Body of pancreas (tissue), 4 donors: Measurements from ENCODE around the gene BDNF. TPM values are rescaled to one million over a fixed set of nuclear protein-coding genes. Genes with fewer than 3 reads are reported as not detected.
A peak's percentile ranks its signal among the peaks of the same experiment; 100 is the strongest.

ENCODE experiments used
- ATAC-seq: fragments of 150-250 bp; one replicate; pipeline ENCODE4 v1.9.1; 2016
- DNase-seq, 4 donors: peaks; one replicate each; pipeline ENCODE4 v3.0.0-alpha.2; 2019
- H3K27ac ChIP-seq, 4 donors: fragments of 200-600 bp; sonication (generic); 1 replicate in 3 of 4; 2 replicates in 1 of 4; pipeline versions ENCODE4 v1.5.1 to v1.6.1; 2016 to 2019; ENCODE audit warnings: mild to moderate bottlenecking in 1 of 4, mixed read lengths in 1 of 4, moderate library complexity in 1 of 4
- H3K27me3 ChIP-seq, 2 donors: fragments of 200-600 bp; sonication (generic); one replicate each; pipeline ENCODE4 v1.6.0; 2016; ENCODE audit warnings: mild to moderate bottlenecking in 1 of 2
- H3K36me3 ChIP-seq, 2 donors: fragments of 200-600 bp; sonication (generic); replicated peaks in 1 of 2; 2 replicates each; pipeline ENCODE4 v1.5.1; 2016; ENCODE audit warnings: low read depth in 2 of 2; ENCODE audit not compliant: insufficient read depth in 1 of 2
- H3K4me1 ChIP-seq: fragments of 200-600 bp; sonication (generic); one replicate; pipeline ENCODE4 v1.6.0; 2016
- H3K4me3 ChIP-seq, 2 donors: fragments of 200-600 bp; sonication (generic); 1 replicate in 1 of 2; 2 replicates in 1 of 2; pipeline ENCODE4 v1.5.1; 2016 to 2019
- H3K9me3 ChIP-seq, 3 donors: fragments of 200-600 bp; sonication (generic); 1 replicate in 2 of 3; 2 replicates in 1 of 3; pipeline ENCODE4 v1.5.1; 2016
- POLR2A ChIP-seq, 3 donors: fragments of 450-650 bp; IDR thresholded peaks; one replicate each; pipeline ENCODE4 v1.6.1; 2016; ENCODE audit warnings: antibody characterized with exemption in 3 of 3, mild to moderate bottlenecking in 2 of 3
- WGBS, 2 donors: methylation state at CpG; one replicate each; pipeline ENCODE4 v1.1.5; 2017; 5-methylcytosine and 5-hydroxymethylcytosine counted together
- intact Hi-C: fragments of 100-400 bp; cut with DNase I; formaldehyde crosslinking; loops from one replicate; pipeline ENCODE4 v1.15.1; 2023
- total RNA-seq, 2 donors: library from RNA; depleted of rRNA; stranded (reverse); fragments of >200 nt; gene quantifications; one replicate each; pipeline ENCODE4 v1.1.0, GENCODE V29; 2016
- TF ChIP-seq, protein P1 (sequence below), 7 experiments: fragments of 450-650 bp in 4 of 7; fragments of 200-600 bp in 3 of 7; sonication (generic) in 3 of 7; IDR thresholded peaks; one replicate each; pipeline ENCODE4 v1.5.1; 2016 to 2019; ENCODE audit warnings: antibody characterized with exemption in 7 of 7

Gene BDNF
- total RNA-seq, 2 donors from 2014 or later = not detected

GRCh38 chr11:27720277-27720830 lies 20.1 kb upstream of the BDNF start:
- Histone ChIP-seq H3K36me3 (no peaks in the 10 kb centered on the region), H3K4me1 (peaks cover 26% of the 10 kb centered on the region), H3K27ac (no peak overlapping the region), H3K9me3 (no peaks in the 10 kb centered on the region), H3K27me3 (peaks cover 6 to 25% of the 10 kb centered on the region in 2 donors), H3K4me3 (no peak overlapping the region)
- ATAC-seq = no peak
- 6 to 12% methylated on average over 11 to 25 of the region's 25 CpGs for WGBS, 2 donors
- peak in 2 of 4 donors; percentile 46 to 52 for DNase-seq
- no peak for TF ChIP-seq POLR2A (IDR thresholded peaks at IDR 0.05)
- TF ChIP-seq, protein P1, sequence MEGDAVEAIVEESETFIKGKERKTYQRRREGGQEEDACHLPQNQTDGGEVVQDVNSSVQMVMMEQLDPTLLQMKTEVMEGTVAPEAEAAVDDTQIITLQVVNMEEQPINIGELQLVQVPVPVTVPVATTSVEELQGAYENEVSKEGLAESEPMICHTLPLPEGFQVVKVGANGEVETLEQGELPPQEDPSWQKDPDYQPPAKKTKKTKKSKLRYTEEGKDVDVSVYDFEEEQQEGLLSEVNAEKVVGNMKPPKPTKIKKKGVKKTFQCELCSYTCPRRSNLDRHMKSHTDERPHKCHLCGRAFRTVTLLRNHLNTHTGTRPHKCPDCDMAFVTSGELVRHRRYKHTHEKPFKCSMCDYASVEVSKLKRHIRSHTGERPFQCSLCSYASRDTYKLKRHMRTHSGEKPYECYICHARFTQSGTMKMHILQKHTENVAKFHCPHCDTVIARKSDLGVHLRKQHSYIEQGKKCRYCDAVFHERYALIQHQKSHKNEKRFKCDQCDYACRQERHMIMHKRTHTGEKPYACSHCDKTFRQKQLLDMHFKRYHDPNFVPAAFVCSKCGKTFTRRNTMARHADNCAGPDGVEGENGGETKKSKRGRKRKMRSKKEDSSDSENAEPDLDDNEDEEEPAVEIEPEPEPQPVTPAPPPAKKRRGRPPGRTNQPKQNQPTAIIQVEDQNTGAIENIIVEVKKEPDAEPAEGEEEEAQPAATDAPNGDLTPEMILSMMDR (IDR thresholded peaks at IDR 0.05) = no peak
- intact Hi-C loops = no loop called here

GRCh38 chr11:27719546-27719925 lies 19.3 kb upstream of the BDNF start:
- H3K36me3 ChIP-seq = no peaks in the 10 kb centered on the region
- no peak overlapping the region for H3K4me3 ChIP-seq

DNA sequence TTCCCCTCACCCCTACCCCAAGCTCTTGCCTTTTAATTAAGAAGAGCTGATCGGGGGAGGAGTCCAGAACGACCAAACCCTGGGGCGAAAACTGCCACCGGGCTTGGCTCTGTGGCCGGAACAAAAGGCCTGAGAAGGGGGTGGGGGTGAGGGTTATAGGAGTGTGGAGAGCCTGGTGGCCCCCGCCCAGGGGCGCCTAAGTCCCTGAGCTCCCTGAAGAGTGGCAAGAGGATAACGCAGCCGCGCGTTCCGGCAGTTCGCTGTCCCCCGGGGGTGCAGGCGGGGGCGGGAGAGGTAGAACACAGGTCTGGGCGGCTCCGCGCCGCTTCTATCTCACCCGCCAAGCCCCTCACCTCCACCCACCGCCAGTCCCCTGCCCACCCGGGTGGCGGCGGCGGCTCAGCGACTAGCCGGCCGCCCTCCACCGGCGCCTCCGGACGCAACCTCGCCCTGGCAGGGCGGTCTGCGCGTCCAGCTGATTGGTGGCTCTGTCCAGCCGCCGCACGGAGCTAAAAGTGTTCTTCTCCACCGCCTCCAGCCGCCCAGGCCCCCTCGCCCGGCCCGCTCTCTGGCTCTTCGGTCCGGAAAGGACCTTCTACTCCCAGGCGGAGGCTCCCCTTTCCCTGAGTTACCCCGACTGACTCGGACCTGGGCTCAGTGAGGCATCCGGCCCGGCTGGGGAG lies 18.7 kb upstream of the BDNF start:
- 1 to 2% methylated on average over 22 to 50 of the region's 52 CpGs for WGBS, 2 donors

More at GRCh38 chr11:27719546-27719925, 19.3 kb upstream of the BDNF start:
- TF ChIP-seq, protein P1 (IDR thresholded peaks at IDR 0.05) = no peak
- TF ChIP-seq POLR2A (IDR thresholded peaks at IDR 0.05) = no peak
- peaks cover 9 to 25% of the 10 kb centered on the region in 2 donors for H3K27me3 ChIP-seq
- H3K27ac ChIP-seq = no peak overlapping the region
- H3K9me3 ChIP-seq = no peaks in the 10 kb centered on the region
- WGBS, 2 donors = 4 to 10% methylated on average over 14 to 16 of the region's 16 CpGs
- DNase-seq (no peak), ATAC-seq (no peak)
- intact Hi-C loops = no loop called here
- peaks cover 26% of the 10 kb centered on the region for H3K4me1 ChIP-seq

GRCh38 chr11:27718346-27718862 lies 18.1 kb upstream of the BDNF start:
- Histone ChIP-seq H3K27ac (no peak overlapping the region), H3K9me3 (no peaks in the 10 kb centered on the region), H3K4me1 (peaks cover 26% of the 10 kb centered on the region), H3K27me3 (peaks cover 10 to 25% of the 10 kb centered on the region in 2 donors), H3K36me3 (no peaks in the 10 kb centered on the region), H3K4me3 (peak overlapping the region in 1 of 2 donors; percentile 7)
- TF ChIP-seq POLR2A (IDR thresholded peaks at IDR 0.05) = no peak
- TF ChIP-seq, protein P1 (IDR thresholded peaks at IDR 0.05) = no peak
- intact Hi-C loops = no loop called here
- DNase-seq (peak in 1 of 4 donors; percentile 37), ATAC-seq (peak; percentile 72)
- 0 to 1% methylated on average over 28 to 30 of the region's 30 CpGs for WGBS, 2 donors

More for the DNA sequence above, 18.7 kb upstream of the BDNF start:
- intact Hi-C loops = no loop called here
- Histone ChIP-seq H3K4me1 (peaks cover 26% of the 10 kb centered on the region), H3K9me3 (no peaks in the 10 kb centered on the region), H3K36me3 (no peaks in the 10 kb centered on the region), H3K4me3 (peak overlapping the region in 1 of 2 donors; percentile 7), H3K27me3 (peaks cover 10 to 25% of the 10 kb centered on the region in 2 donors), H3K27ac (no peak overlapping the region)
- ATAC-seq (peak; percentile 46), DNase-seq (peak in 2 of 4 donors; percentile 33 to 50)
- TF ChIP-seq, protein P1 (IDR thresholded peaks at IDR 0.05) = no peak
- TF ChIP-seq POLR2A (IDR thresholded peaks at IDR 0.05) = no peak
